GM12892 (cell line): Measurements from ENCODE around the gene TDRD6.

Source experiments
- POLR2A ChIP-seq: IDR thresholded peaks from 2 replicates; pipeline ENCODE4 v1.6.1; 2011; ENCODE audit warnings: low read depth, low read length, control low read depth
- POLR2AphosphoS5 ChIP-seq: IDR thresholded peaks from 2 replicates; pipeline ENCODE4 v1.6.1; 2011; ENCODE audit warnings: low read depth, low read length, control low read depth

- TF ChIP-seq POLR2A (no peak), POLR2AphosphoS5 (no peak)
These were observed 2.0 kb downstream of the TDRD6 start for GRCh38 chr6:46689657-46690056.
